Stimulated activated CD4-positive, alpha-beta T cell treated with anti-CD3 and anti-CD28 coated beads, TNF-alpha, amount 100 ng/mL, for 4 hours (primary cell): ENCODE data around the gene MRPL38.
A peak's percentile ranks its signal among the peaks of the same experiment; 100 is the strongest.
"Not testable (repeated sequence)": the region's sequence is repeated elsewhere in the genome, so short reads cannot be mapped to it uniquely, and the experiment has no call there.

ENCODE experiments used
- DNase-seq, 3 experiments: peaks; one replicate each; pipeline ENCODE4 v3.0.0-alpha.2; 2020; ENCODE audit warnings: low read depth in 3 of 3

MRPL38 gene

GRCh38 chr17:75896415-75897159, 8.1 kb downstream of the MRPL38 start, which contains the start of gene TRIM65:
Gene TRIM65 (minus strand): TSS chr17:75896951. CDS start chr17:75896937, 14 bp downstream.
- DNase-seq, result peak; percentile 67 to 75 (median 74)

- DNase-seq, result no peak
Observed at GRCh38 chr17:75895370-75896155, 9.1 kb downstream of the MRPL38 start.

GRCh38 chr17:75894049-75894733, 10.5 kb downstream of the MRPL38 start:
- DNase-seq, result no peak

GRCh38 chr17:75893305-75894048, 11.2 kb downstream of the MRPL38 start:
- no peak for DNase-seq

GRCh38 chr17:75892556-75893224, 12.0 kb downstream of the MRPL38 start:
- DNase-seq, result no peak

- DNase-seq, result no peak
Observed at GRCh38 chr17:75891605-75892555, 12.8 kb downstream of the MRPL38 start.

GRCh38 chr17:75891022-75891604, 13.6 kb downstream of the MRPL38 start:
- no peak for DNase-seq

- DNase-seq, result no peak
Observed at GRCh38 chr17:75889454-75889853, 15.2 kb downstream of the MRPL38 start.

GRCh38 chr17:75888484-75888883, 16.2 kb downstream of the MRPL38 start:
- no peak for DNase-seq

- not testable (repeated sequence) for DNase-seq
Observed at GRCh38 chr17:75885860-75886259, 18.8 kb downstream of the MRPL38 start.

- DNase-seq, result no peak
Observed at GRCh38 chr17:75885431-75885830, 19.3 kb downstream of the MRPL38 start.

- DNase-seq, result no peak
Observed at GRCh38 chr17:75881678-75882454, 22.8 kb downstream of the MRPL38 start.

- no peak for DNase-seq
Observed at GRCh38 chr17:75880266-75880665, 24.4 kb downstream of the MRPL38 start.

GRCh38 chr17:75878174-75878998, 26.3 kb downstream of the MRPL38 start, which contains the start of gene TRIM47:
Gene TRIM47 (minus strand): TSS chr17:75878581. CDS start chr17:75878548, 33 bp downstream.
- DNase-seq, result no peak

GRCh38 chr17:75877752-75878173, 26.9 kb downstream of the MRPL38 start:
- DNase-seq, result peak; percentile 50 to 60 (median 52)

- DNase-seq, result no peak
Observed at GRCh38 chr17:75876938-75877751, 27.5 kb downstream of the MRPL38 start.
